ENCODE data around the gene APOC3.

APOC3 gene

DNA sequence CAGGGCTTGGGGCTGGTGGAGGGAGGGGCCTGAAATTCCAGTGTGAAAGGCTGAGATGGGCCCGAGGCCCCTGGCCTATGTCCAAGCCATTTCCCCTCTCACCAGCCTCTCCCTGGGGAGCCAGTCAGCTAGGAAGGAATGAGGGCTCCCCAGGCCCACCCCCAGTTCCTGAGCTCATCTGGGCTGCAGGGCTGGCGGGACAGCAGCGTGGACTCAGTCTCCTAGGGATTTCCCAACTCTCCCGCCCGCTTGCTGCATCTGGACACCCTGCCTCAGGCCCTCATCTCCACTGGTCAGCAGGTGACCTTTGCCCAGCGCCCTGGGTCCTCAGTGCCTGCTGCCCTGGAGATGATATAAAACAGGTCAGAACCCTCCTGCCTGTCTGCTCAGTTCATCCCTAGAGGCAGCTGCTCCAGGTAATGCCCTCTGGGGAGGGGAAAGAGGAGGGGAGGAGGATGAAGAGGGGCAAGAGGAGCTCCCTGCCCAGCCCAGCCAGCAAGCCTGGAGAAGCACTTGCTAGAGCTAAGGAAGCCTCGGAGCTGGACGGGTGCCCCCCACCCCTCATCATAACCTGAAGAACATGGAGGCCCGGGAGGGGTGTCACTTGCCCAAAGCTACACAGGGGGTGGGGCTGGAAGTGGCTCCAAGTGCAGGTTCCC is at the start of gene APOC3:
TSS of gene APOC3 (plus strand) at position 383 of the 659 bp plus-strand sequence. CDS start 676 bp downstream, outside the sequence.
- no peaks in the 10 kb centered on the region for H3K9me3 Mint-ChIP-seq
- no peak within 1 kb of the TSS for H3K27ac Mint-ChIP-seq (ENCODE audit: low read depth)
- no peak within 1 kb of the TSS for H3K4me3 Mint-ChIP-seq
- no peaks in the 10 kb centered on the region for H3K27me3 Mint-ChIP-seq
- peaks cover under 1% of the 10 kb centered on the region for H3K4me1 Mint-ChIP-seq
- no peak for ATAC-seq (replicated peaks; ENCODE audit: extremely low read depth, poor library complexity, severe bottlenecking)
- H3K36me3 Mint-ChIP-seq (ENCODE audit: insufficient read depth) = no peaks in the 10 kb centered on the region
- DNase-seq (ENCODE audit: low spot score in 2 of 2) = no peak

DNA sequence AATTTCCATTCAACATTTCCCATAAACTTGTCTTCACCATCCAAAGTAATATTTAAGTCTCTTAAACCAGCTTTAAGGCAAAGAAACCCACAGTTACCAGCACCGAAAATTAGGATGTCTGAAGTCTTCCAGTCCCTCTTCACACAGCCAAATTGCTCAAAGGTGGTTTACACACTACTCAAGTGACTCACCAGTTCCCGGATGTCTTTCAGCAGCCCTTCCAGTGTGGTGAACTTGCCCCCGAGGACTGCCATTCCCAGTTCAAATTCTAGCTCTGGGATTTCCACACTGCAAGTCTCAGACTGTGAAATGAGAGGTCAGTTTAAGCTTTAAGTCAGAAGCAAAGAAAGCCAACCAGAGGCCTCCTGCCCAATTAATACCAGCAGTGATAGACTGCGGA is 47.0 kb upstream of the APOC3 start:
- Mint-ChIP-seq H3K9me3 (no peaks in the 10 kb centered on the region), H3K27ac (ENCODE audit: low read depth) (peak overlapping the region; percentile 16), H3K4me3 (no peak overlapping the region), H3K4me1 (peaks cover 46% of the 10 kb centered on the region), H3K27me3 (no peaks in the 10 kb centered on the region), H3K36me3 (ENCODE audit: insufficient read depth) (peaks cover 66% of the 10 kb centered on the region)
- no peak for DNase-seq (ENCODE audit: low spot score in 2 of 2)
- ATAC-seq (replicated peaks; ENCODE audit: extremely low read depth, poor library complexity, severe bottlenecking) = no peak

DNA sequence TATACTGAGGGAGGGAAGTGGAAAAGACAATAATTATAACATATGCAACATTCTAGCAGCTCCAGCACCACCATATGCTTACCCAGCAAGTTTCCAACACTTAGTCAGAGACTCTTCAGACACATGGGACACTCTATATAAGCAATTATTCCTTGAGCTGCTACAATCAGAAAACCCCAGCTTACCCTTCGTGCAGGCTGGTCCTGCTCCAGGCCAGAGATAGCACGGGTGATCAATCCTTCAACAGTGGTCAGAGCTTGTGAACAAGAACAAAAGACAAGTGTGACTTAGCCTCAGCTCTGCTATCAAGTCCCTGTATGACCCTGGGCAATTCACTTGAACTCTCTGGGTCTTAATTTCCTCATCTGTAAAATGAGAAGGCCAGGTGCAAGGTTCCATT is 43.4 kb upstream of the APOC3 start:
- peaks cover 43% of the 10 kb centered on the region for H3K36me3 Mint-ChIP-seq (ENCODE audit: insufficient read depth)
- H3K27me3 Mint-ChIP-seq = no peaks in the 10 kb centered on the region
- H3K4me1 Mint-ChIP-seq = peaks cover 54% of the 10 kb centered on the region
- no peak for ATAC-seq (replicated peaks; ENCODE audit: extremely low read depth, poor library complexity, severe bottlenecking)
- peak overlapping the region; percentile 78 for H3K4me3 Mint-ChIP-seq
- H3K9me3 Mint-ChIP-seq = no peaks in the 10 kb centered on the region
- H3K27ac Mint-ChIP-seq (ENCODE audit: low read depth) = no peak overlapping the region
- DNase-seq (ENCODE audit: low spot score in 2 of 2) = no peak

- Mint-ChIP-seq H3K4me3 (peak overlapping the region; percentile 78), H3K9me3 (no peaks in the 10 kb centered on the region), H3K27me3 (no peaks in the 10 kb centered on the region), H3K4me1 (peaks cover 51% of the 10 kb centered on the region), H3K36me3 (ENCODE audit: insufficient read depth) (peaks cover 37% of the 10 kb centered on the region), H3K27ac (ENCODE audit: low read depth) (peak overlapping the region; percentile 73)
- ATAC-seq (replicated peaks; ENCODE audit: extremely low read depth, poor library complexity, severe bottlenecking) = no peak
- DNase-seq (ENCODE audit: low spot score in 2 of 2) = no peak
These were observed 42.7 kb upstream of the APOC3 start for GRCh38 chr11:116786966-116787365.

- Mint-ChIP-seq H3K27me3 (no peaks in the 10 kb centered on the region), H3K4me3 (peak overlapping the region; percentile 78), H3K4me1 (peaks cover 47% of the 10 kb centered on the region), H3K36me3 (ENCODE audit: insufficient read depth) (peaks cover 34% of the 10 kb centered on the region), H3K9me3 (no peaks in the 10 kb centered on the region), H3K27ac (ENCODE audit: low read depth) (peak overlapping the region; percentile 93)
- no peak for DNase-seq (ENCODE audit: low spot score in 2 of 2)
- no peak for ATAC-seq (replicated peaks; ENCODE audit: extremely low read depth, poor library complexity, severe bottlenecking)
These were observed 42.3 kb upstream of the APOC3 start for GRCh38 chr11:116787436-116787785.

DNA sequence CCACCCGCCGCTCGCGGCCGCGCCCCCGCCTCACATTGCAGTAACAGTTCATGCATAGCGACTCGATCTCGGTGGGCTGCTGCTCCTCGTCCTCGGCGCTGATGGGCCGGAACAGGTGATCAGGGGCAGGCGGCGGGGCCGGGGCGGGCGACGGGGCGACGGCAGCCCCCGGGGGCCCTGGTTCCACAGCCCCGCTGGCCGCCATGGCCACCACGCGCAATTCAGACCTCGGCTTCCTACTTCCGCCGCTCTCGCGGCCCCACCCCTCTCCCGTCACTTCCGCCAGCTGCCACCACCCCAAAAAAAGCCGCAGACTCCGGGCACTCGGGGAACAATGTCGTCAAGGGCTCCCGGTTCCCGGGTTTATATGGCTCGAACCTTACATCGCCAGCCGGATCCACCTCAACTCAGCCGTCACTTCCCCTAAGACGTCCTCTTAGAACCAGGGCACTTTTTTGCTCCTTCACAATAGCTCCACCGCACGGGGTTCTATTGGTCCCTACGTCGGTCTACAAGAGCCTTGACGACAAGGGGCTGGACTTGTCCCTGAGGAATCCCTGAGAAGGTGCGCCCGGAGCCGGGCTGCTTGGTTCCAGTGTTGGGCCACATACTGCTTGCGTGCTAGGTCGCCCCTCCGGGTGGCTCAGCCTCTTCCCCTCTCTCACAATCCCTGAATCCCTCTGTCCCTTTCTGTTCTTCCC is 41.8 kb upstream of the APOC3 start, which contains the start of gene ZPR1:
TSS of gene ZPR1 (minus strand) at position 238 of the 701 bp plus-strand sequence. CDS start at position 205, 33 bp downstream.
- H3K27me3 Mint-ChIP-seq = no peaks in the 10 kb centered on the region
- H3K36me3 Mint-ChIP-seq (ENCODE audit: insufficient read depth) = peaks cover 30% of the 10 kb centered on the region
- no peaks in the 10 kb centered on the region for H3K9me3 Mint-ChIP-seq
- H3K27ac Mint-ChIP-seq (ENCODE audit: low read depth) = peak within 1 kb of the TSS; percentile 93
- peaks cover 42% of the 10 kb centered on the region for H3K4me1 Mint-ChIP-seq
- H3K4me3 Mint-ChIP-seq = peak within 1 kb of the TSS; percentile 78
- DNase-seq (ENCODE audit: low spot score in 2 of 2) = peak; percentile 79 to 82
- peak; percentile 92 for ATAC-seq (replicated peaks; ENCODE audit: extremely low read depth, poor library complexity, severe bottlenecking)

DNA sequence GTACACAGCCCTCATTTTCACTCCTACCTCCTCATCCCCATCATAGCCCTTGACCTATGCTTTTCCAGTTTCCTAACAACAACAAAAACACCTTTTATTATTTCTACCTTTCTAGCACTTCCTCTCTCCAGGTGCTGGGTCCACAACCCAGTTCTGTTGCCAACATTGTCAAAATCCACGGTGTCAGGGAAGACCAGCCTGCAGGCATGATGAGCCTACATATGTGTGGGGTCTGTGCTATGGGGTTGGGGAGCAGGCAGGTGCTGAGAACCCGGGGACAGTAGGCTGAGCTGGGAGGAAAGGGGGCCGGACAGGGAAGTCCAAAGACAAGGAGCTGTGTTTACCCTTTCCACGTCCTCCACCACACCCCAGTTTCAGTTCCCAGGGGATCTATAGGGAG is 41.2 kb upstream of the APOC3 start:
- H3K4me3 Mint-ChIP-seq = peak overlapping the region; percentile 78
- H3K36me3 Mint-ChIP-seq (ENCODE audit: insufficient read depth) = peaks cover 24% of the 10 kb centered on the region
- H3K27ac Mint-ChIP-seq (ENCODE audit: low read depth) = peak overlapping the region; percentile 93
- H3K4me1 Mint-ChIP-seq = peaks cover 36% of the 10 kb centered on the region
- no peaks in the 10 kb centered on the region for H3K27me3 Mint-ChIP-seq
- no peak for ATAC-seq (replicated peaks; ENCODE audit: extremely low read depth, poor library complexity, severe bottlenecking)
- no peak for DNase-seq (ENCODE audit: low spot score in 2 of 2)
- H3K9me3 Mint-ChIP-seq = no peaks in the 10 kb centered on the region

- H3K4me3 Mint-ChIP-seq = no peak overlapping the region
- ATAC-seq (replicated peaks; ENCODE audit: extremely low read depth, poor library complexity, severe bottlenecking) = no peak
These were observed 40.7 kb upstream of the APOC3 start for GRCh38 chr11:116788975-116789374.

DNA sequence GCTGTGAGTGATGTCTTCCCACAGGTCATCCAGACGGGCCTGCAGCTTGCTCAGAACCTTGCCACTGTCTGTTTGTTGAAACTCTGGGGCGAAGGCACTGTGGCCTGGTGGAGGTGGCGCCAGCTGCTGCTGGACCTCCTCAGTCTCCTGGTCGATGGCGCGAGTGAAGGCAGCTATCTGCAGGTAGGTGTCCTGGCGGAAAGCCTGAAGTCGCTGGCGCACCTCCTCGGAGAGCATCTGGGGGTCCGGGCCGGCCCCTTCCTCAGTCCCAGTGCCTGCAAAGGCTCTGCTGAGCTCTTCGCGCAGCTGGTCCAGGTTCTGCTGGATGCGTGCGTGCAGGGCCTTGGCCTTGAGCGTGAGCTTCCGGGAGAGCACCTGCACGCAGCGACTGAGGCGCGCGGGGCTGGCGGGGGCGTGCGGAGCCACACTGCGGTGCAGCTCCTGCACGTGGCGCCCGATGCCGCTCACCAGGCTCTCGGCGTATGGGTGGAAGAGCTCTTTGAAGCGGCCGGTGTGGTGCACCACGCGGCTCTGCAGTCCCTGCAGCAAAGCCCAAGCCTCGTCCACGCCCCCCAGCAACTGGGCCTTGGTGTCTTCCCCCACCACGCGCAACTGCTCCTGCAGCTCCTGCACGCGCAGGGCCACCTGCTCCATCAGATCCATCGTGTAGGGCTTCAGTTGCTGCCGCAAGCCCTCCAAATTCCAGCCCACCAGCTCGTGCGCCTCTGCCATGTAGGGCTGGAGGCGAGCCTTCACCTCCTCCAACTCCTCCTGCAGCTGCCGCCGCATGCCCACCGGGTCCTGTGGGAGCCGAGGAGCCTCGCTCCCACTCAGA is 39.3 kb upstream of the APOC3 start:
- Mint-ChIP-seq H3K4me1 (peaks cover 33% of the 10 kb centered on the region), H3K9me3 (no peaks in the 10 kb centered on the region), H3K4me3 (no peak overlapping the region), H3K27ac (ENCODE audit: low read depth) (no peak overlapping the region), H3K36me3 (ENCODE audit: insufficient read depth) (peaks cover 11% of the 10 kb centered on the region), H3K27me3 (no peaks in the 10 kb centered on the region)
- DNase-seq (ENCODE audit: low spot score in 2 of 2) = no peak
- ATAC-seq (replicated peaks; ENCODE audit: extremely low read depth, poor library complexity, severe bottlenecking) = no peak

More at GRCh38 chr11:116788975-116789374, 40.7 kb upstream of the APOC3 start:
- Mint-ChIP-seq H3K4me1 (peaks cover 36% of the 10 kb centered on the region), H3K9me3 (no peaks in the 10 kb centered on the region), H3K36me3 (ENCODE audit: insufficient read depth) (peaks cover 21% of the 10 kb centered on the region), H3K27ac (ENCODE audit: low read depth) (peak overlapping the region; percentile 93), H3K27me3 (no peaks in the 10 kb centered on the region)
- no peak for DNase-seq (ENCODE audit: low spot score in 2 of 2)

DNA sequence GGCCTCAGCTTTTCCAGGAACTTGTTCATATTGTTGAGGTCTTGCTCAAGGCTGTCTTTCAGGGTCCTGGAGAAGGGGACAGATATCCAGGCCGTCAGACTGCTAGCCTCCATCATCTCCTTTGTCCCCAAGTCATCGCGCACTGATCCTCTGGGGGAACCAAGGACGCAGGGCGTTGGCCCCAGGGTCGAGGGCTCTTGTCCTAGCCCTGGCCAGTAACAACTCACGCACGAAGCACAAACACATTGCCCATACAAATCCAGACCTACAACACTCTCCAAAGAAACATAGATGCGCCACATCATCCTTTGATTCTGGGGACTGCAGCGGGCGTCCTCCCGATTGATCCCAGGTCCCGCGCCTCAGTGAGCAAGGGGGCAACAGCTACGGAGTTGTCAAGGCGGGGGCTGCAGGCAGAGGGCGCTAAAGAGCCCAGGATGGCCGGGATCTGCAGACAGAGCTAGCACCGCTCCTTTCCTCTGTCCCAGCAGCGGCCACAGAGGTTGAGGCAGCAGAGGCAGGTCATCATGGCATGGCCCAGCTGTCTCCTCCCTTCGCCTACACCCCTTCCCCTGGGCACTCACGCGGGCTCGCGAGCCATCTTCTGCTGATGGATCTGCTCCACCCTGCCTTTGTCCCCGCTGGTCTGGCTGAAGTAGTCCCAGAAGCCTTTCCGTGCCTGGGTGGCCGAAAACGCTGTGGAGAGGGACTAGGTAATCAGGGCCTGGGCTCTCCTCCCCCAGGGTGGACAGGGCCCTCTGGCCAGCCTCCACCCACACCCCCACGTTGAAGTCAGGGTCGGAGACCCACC is 38.5 kb upstream of the APOC3 start:
- H3K9me3 Mint-ChIP-seq = no peaks in the 10 kb centered on the region
- no peaks in the 10 kb centered on the region for H3K27me3 Mint-ChIP-seq
- ATAC-seq (replicated peaks; ENCODE audit: extremely low read depth, poor library complexity, severe bottlenecking) (peak; percentile 34), DNase-seq (ENCODE audit: low spot score in 2 of 2) (peak; percentile 64 to 75)
- peaks cover 7% of the 10 kb centered on the region for H3K36me3 Mint-ChIP-seq (ENCODE audit: insufficient read depth)
- H3K4me1 Mint-ChIP-seq = peaks cover 24% of the 10 kb centered on the region
- H3K4me3 Mint-ChIP-seq = peak overlapping the region; percentile 34
- H3K27ac Mint-ChIP-seq (ENCODE audit: low read depth) = no peak overlapping the region

DNA sequence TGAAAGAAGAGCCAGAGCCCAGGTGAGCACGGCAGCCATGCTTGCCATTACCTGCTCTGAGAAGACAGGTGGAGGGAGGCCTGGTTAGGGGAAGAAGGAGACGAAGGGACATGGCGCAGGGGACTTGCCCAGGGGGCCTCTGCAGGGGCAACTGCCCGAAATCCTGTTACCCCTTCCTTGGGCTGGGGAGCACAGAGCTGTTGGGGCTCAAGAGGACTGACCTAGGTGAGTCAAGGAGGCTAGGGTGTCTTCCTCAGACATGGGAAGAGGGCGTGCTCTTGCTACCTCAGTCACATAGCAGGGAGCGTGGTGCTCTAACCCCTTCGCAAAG is 37.9 kb upstream of the APOC3 start, which contains the start of gene APOA5:
TSS of gene APOA5 (minus strand) at position 67 of the 331 bp plus-strand sequence. CDS start at position 48, 19 bp downstream.
- no peak for DNase-seq (ENCODE audit: low spot score in 2 of 2)
- Mint-ChIP-seq H3K4me1 (peaks cover 19% of the 10 kb centered on the region), H3K27ac (ENCODE audit: low read depth) (no peak within 1 kb of the TSS), H3K27me3 (no peaks in the 10 kb centered on the region), H3K9me3 (no peaks in the 10 kb centered on the region), H3K36me3 (ENCODE audit: insufficient read depth) (peaks cover 7% of the 10 kb centered on the region), H3K4me3 (peak within 1 kb of the TSS; percentile 34)
- no peak for ATAC-seq (replicated peaks; ENCODE audit: extremely low read depth, poor library complexity, severe bottlenecking)
